ENCODE results near the gene MLST8. TPM values are rescaled to one million over a fixed set of nuclear protein-coding genes. Genes with fewer than 3 reads are reported as not detected.
"Not testable (repeated sequence)": the region's sequence is repeated elsewhere in the genome, so short reads cannot be mapped to it uniquely, and the experiment has no call there.

Gene MLST8
- total RNA-seq, 2 experiments from 2014 or later = 70.0 to 70.7 TPM

GRCh38 chr16:2200313-2200712 is 4.9 kb upstream of the MLST8 start:
- H3K27ac Mint-ChIP-seq = no peak overlapping the region
- ChIA-PET CTCF (no interaction called here), POLR2A (interaction anchor here (3.6 kb wide), 1 partner anchor 45 kb away, joined by 18 read pairs; the partner anchor contains the start of gene TRAF7)
- DNase-seq = no peak
- peaks cover 17% of the 10 kb centered on the region for H3K27me3 Mint-ChIP-seq
- TF ChIP-seq CTCF (IDR thresholded peaks at IDR 0.05) = no peak
- intact Hi-C loops (cut with micrococcal nuclease) = no loop called here
- no peaks in the 10 kb centered on the region for H3K9me3 Mint-ChIP-seq
- no peak for ATAC-seq
- no peaks in the 10 kb centered on the region for H3K36me3 Mint-ChIP-seq (ENCODE audit: low read depth)
- H3K4me1 Mint-ChIP-seq (ENCODE audit: low read depth) = peaks cover 6% of the 10 kb centered on the region
- H3K4me3 Mint-ChIP-seq = no peak overlapping the region

GRCh38 chr16:2203119-2203688 is 2.0 kb upstream of the MLST8 start:
- Mint-ChIP-seq H3K36me3 (ENCODE audit: low read depth) (peaks cover 21% of the 10 kb centered on the region), H3K4me3 (peak overlapping the region; percentile 88), H3K4me1 (ENCODE audit: low read depth) (peaks cover 17% of the 10 kb centered on the region)
- ATAC-seq; H3K27ac Mint-ChIP-seq; H3K27me3 Mint-ChIP-seq; DNase-seq; intact Hi-C loops (cut with micrococcal nuclease); H3K9me3 Mint-ChIP-seq: not testable (repeated sequence)
- CTCF ChIA-PET = interaction anchor here (0.6 to 2.0 kb wide), 2 partner anchors 8 to 233 kb away, joined by 3 to 11 read pairs; no protein-coding TSS in a partner anchor
- POLR2A ChIA-PET = interaction anchor here (1.3 to 10.2 kb wide), 4 partner anchors 9 to 48 kb away, joined by 3 to 95 read pairs (median 6); partner anchors contain the start of genes E4F1, ECI1 and TRAF7

GRCh38 chr16:2204416-2205103 is 694 bp upstream of the MLST8 start:
- DNase-seq (no peak), ATAC-seq (peak; percentile 0)
- Mint-ChIP-seq H3K4me1 (ENCODE audit: low read depth) (peaks cover 17% of the 10 kb centered on the region), H3K4me3 (peak overlapping the region; percentile 88), H3K27ac (peak overlapping the region; percentile 69), H3K9me3 (no peaks in the 10 kb centered on the region), H3K27me3 (no peaks in the 10 kb centered on the region), H3K36me3 (ENCODE audit: low read depth) (peaks cover 27% of the 10 kb centered on the region)
- ChIA-PET POLR2A (interaction anchor here (0.6 to 10.2 kb wide), 9 partner anchors 9 to 824 kb away, joined by 3 to 95 read pairs (median 5); partner anchors contain the start of genes ECI1 and TRAF7), CTCF (interaction anchor here (2.0 kb wide), 1 partner anchor 10 kb away, joined by 11 read pairs; no protein-coding TSS in a partner anchor)
- no peak for TF ChIP-seq CTCF (IDR thresholded peaks at IDR 0.05)
- intact Hi-C loops (cut with micrococcal nuclease) = no loop called here

- H3K27ac Mint-ChIP-seq = peak overlapping the region; percentile 87
- ATAC-seq (peak; percentile 22), DNase-seq (no peak)
- no peaks in the 10 kb centered on the region for H3K9me3 Mint-ChIP-seq
- no peak for TF ChIP-seq CTCF (IDR thresholded peaks at IDR 0.05)
- CTCF ChIA-PET = interaction anchor here (1.3 to 1.8 kb wide), 4 partner anchors 8 to 184 kb away, joined by 3 to 5 read pairs (median 4); partner anchors contain the start of gene PGP
- intact Hi-C loops (cut with micrococcal nuclease) = no loop called here
- H3K4me3 Mint-ChIP-seq = peak overlapping the region; percentile 88
- peaks cover 27% of the 10 kb centered on the region for H3K36me3 Mint-ChIP-seq (ENCODE audit: low read depth)
- no peaks in the 10 kb centered on the region for H3K27me3 Mint-ChIP-seq
- peaks cover 17% of the 10 kb centered on the region for H3K4me1 Mint-ChIP-seq (ENCODE audit: low read depth)
- POLR2A ChIA-PET = interaction anchor here (0.7 to 10.2 kb wide), 9 partner anchors 9 to 221 kb away, joined by 3 to 95 read pairs (median 7); partner anchors contain the start of genes CASKIN1, ECI1, GFER and PGP
Measured at GRCh38 chr16:2205967-2206313, 686 bp downstream of the MLST8 start.

GRCh38 chr16:2206420-2206779 is 1.1 kb downstream of the MLST8 start:
- POLR2A ChIA-PET = interaction anchor here (0.7 to 10.2 kb wide), 8 partner anchors 10 to 241 kb away, joined by 3 to 95 read pairs (median 6); partner anchors contain the start of genes CASKIN1, ECI1, GFER and RPS2
- CTCF ChIA-PET = interaction anchor here (1.3 to 1.8 kb wide), 4 partner anchors 8 to 184 kb away, joined by 3 to 5 read pairs (median 4); partner anchors contain the start of gene PGP
- ATAC-seq (no peak), DNase-seq (no peak)
- no peak for TF ChIP-seq CTCF (IDR thresholded peaks at IDR 0.05)
- no peaks in the 10 kb centered on the region for H3K9me3 Mint-ChIP-seq
- H3K27me3 Mint-ChIP-seq = no peaks in the 10 kb centered on the region
- peaks cover 27% of the 10 kb centered on the region for H3K36me3 Mint-ChIP-seq (ENCODE audit: low read depth)
- peak overlapping the region; percentile 88 for H3K4me3 Mint-ChIP-seq
- peak overlapping the region; percentile 87 for H3K27ac Mint-ChIP-seq
- H3K4me1 Mint-ChIP-seq (ENCODE audit: low read depth) = peaks cover 17% of the 10 kb centered on the region
- intact Hi-C loops (cut with micrococcal nuclease) = no loop called here
